Measurements from ENCODE around the gene WWTR1.
A peak's percentile ranks its signal among the peaks of the same experiment; 100 is the strongest.

Gene WWTR1

DNA sequence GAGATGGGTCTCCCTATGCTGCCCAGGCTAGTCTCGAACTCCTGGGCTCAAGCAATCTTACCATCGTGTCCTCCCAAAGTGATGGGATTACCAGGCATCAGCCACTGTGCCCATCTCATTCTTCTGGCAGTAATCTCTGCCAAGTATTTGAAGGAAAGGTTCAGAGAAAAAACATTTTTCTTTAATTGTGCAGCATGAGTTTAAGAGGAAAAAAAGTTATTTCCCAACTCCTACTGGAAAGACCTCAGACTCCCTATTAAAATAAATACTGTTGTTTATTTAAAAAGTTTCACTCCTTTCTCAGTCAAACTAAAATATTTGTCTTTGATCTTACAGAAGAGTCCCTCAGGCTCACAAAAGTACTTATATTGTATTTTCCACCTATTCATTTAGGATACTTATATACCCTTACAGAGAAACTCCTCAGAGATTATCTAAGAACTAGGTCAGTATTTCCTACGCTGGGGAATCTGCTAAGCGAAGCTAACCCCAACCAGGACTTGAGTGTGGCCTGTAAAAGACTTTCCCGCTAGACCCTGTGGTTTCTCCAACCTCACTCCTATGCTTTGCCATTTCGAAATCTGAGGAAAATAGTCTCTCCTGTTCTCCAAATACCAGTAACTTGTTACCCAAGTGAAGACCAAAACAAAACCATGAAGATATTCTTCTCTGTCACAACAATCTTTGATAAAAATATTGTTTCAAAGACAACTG lies 28.7 kb downstream of the WWTR1 start:
- TF ChIP-seq, protein P1, sequence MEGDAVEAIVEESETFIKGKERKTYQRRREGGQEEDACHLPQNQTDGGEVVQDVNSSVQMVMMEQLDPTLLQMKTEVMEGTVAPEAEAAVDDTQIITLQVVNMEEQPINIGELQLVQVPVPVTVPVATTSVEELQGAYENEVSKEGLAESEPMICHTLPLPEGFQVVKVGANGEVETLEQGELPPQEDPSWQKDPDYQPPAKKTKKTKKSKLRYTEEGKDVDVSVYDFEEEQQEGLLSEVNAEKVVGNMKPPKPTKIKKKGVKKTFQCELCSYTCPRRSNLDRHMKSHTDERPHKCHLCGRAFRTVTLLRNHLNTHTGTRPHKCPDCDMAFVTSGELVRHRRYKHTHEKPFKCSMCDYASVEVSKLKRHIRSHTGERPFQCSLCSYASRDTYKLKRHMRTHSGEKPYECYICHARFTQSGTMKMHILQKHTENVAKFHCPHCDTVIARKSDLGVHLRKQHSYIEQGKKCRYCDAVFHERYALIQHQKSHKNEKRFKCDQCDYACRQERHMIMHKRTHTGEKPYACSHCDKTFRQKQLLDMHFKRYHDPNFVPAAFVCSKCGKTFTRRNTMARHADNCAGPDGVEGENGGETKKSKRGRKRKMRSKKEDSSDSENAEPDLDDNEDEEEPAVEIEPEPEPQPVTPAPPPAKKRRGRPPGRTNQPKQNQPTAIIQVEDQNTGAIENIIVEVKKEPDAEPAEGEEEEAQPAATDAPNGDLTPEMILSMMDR (IDR thresholded peaks at IDR 0.05; ENCODE audit: low read depth, low read length, missing control alignments): no peak
- no peak overlapping the region for H3K4me3 ChIP-seq (ENCODE audit: low read depth, low read length)
- DNase-seq (ENCODE audit: low read depth): no peak

DNA sequence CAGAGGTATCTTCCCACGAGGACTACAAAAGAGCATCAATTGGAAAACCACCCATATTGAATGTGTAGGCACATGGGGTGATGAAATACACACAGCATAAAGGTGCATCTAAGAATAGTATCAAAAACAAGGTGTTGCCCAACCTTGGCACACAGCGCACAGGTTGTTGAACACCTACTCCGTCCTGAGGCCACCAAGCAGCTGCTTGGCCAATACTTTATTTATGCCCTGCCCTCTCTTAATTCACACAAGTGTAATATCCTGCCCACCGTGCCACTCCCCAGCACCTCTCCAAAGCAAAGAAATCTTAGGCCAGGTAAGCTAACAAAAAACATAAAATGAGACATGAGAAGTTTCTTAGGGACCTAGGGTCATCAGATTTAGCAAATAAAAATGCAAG lies 31.2 kb downstream of the WWTR1 start:
- no peak for DNase-seq (ENCODE audit: low read depth)
- TF ChIP-seq, protein P1 (IDR thresholded peaks at IDR 0.05; ENCODE audit: low read depth, low read length, missing control alignments): no peak
- no peak overlapping the region for H3K4me3 ChIP-seq (ENCODE audit: low read depth, low read length)

DNA sequence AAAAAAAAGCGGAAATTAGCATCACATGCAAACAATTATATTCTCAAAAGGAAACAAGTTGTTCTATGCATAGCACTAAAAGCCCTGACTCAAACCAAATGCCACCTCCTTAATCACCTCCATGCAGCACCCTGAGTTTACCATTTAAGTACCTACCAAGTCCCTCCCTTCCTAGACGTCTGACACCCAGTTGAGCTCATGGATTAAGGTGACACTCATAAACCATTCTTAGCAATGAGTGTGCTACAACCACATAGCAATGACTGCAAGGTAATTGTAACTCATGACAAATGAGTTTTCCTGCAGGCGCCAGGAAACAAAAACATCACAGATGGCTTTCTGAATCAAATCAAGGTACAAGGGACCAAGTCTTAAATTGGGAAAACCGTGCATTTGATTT lies 32.0 kb downstream of the WWTR1 start:
- no peak for DNase-seq (ENCODE audit: low read depth)
- H3K4me3 ChIP-seq (ENCODE audit: low read depth, low read length): no peak overlapping the region
- TF ChIP-seq, protein P1 (IDR thresholded peaks at IDR 0.05; ENCODE audit: low read depth, low read length, missing control alignments): no peak

DNA sequence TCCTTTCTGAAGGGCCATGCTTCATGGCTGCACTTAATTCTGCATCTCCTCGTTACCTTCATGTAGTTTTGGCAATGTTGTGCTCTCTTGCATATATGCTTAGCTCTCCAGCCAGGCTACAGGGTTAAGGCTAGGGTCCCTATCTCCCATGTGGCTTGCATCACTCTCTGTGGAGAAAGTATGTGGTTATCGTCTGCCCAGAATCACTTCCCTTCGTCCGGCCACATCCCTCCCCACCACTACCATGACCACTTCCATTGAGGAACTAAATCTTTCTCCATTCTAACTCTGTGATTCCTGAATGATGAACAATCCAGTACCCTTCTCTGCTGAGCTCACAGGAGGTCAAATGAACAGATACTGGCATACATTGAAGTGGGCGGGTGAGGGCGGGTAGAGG lies 34.0 kb downstream of the WWTR1 start:
- TF ChIP-seq, protein P1 (IDR thresholded peaks at IDR 0.05; ENCODE audit: low read depth, low read length, missing control alignments): no peak
- DNase-seq (ENCODE audit: low read depth): no peak
- H3K4me3 ChIP-seq (ENCODE audit: low read depth, low read length): no peak overlapping the region

DNA sequence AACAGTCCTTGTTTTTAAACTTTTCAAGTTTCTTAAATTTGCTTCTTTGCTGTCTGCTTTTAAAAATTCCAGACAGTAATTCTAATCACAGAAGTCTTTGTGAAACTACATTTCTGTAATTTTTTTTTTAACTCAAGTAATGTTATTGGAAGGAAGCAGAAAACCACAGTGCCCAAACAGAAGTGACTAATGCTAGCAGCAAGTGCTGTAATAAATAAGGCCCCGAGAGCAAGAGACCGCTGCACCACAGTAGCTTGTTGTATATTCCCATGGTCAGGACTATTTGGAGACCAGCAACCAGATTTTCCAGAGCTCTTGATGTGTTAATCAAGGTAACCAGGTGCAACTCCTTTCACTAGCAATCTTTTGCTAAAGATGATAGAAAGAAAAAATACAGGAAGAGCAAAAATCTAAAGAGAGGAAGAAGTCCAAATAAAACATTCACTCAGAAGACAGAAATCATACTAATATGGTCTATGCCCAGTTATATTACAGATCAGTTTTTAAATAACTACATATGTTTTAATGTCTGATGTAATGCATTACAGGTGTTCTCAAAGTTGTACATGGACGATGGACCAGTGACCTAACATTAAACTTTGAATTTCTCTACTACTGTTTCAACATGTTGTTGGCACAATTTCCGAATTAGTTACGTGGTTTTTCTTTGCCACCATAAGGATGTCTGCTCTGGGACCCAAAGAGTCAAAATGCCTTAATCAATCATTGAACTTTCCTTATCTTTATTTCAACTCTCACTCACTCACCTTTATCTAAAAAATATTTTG lies 36.4 kb downstream of the WWTR1 start:
- peak; percentile 16 for DNase-seq (ENCODE audit: low read depth)
- TF ChIP-seq, protein P1 (IDR thresholded peaks at IDR 0.05; ENCODE audit: low read depth, low read length, missing control alignments): no peak
- no peak overlapping the region for H3K4me3 ChIP-seq (ENCODE audit: low read depth, low read length)

DNA sequence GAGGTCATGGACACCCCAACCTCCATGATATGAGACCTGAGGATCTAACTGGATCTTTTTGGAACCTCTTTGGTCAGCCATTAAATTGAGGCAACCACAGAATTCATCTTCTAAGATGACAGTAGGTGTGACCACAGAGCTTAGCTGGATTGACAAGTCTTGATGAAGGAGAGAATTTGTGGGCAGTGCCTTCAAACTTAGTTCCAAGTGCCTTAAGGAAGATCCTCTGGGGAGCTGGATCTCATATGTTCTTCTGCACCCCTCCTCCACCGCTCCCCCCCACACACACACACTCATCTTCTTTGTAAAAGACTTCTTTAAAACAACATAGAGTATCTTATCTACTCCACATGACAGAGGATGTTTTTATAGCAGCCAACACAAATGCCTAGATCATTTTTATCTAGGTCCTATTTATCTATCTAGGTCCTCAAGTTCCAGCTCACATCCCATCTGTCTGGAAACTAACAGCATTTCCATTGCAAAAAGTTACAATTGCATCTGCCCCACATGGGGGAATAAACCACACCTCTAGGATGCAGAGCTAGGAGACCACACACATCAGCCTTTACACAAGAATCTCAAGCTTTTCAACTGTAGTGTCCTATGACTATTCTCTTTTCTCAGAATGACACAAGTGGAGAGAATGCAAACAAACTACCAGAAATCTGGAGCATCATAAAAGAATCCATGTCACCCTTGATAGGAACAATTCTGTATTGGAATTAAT lies 37.4 kb downstream of the WWTR1 start:
- no peak for DNase-seq (ENCODE audit: low read depth)
- TF ChIP-seq, protein P1 (IDR thresholded peaks at IDR 0.05; ENCODE audit: low read depth, low read length, missing control alignments): no peak
- no peak overlapping the region for H3K4me3 ChIP-seq (ENCODE audit: low read depth, low read length)
